HEK293 (cell line): Measurements from ENCODE around the gene DENND1A.

Experiments
- CTCF ChIA-PET: fragments of 350-600 bp; formaldehyde crosslinking; extraction: SDS; loops from one replicate; lab custom pipeline; 2021; ENCODE audit warnings: antibody characterized with exemption; lab: Yijun Ruan, JAX
- POLR2A ChIA-PET: fragments of 300-600 bp; formaldehyde crosslinking; extraction: SDS; loops from one replicate; lab custom pipeline; 2020; ENCODE audit warnings: antibody characterized with exemption, inconsistent platforms; lab: Yijun Ruan, JAX
- H3K27ac ChIP-seq: fragments of 200-500 bp; sonication (Bioruptor generic); 2 replicates; pipeline ENCODE4 v1.5.1; 2014; ENCODE audit warnings: low read depth, low read length, control low read depth, inconsistent platforms; ENCODE audit errors: extremely low read depth
- H3K36me3 ChIP-seq, 2 experiments: fragments of 200-500 bp in 1 of 2; sonication (Bioruptor generic) in 1 of 2; 1 replicate in 1 of 2; 2 replicates in 1 of 2; pipeline ENCODE4 v1.5.1; 2014 to 2017; ENCODE audit warnings: inconsistent platforms in 2 of 2, low read length in 2 of 2; ENCODE audit not compliant: control insufficient read depth in 2 of 2, insufficient read depth in 1 of 2
- H3K4me1 ChIP-seq: fragments of 200-500 bp; sonication (Bioruptor generic); 2 replicates; pipeline ENCODE4 v1.5.1; 2014; ENCODE audit warnings: mild to moderate bottlenecking, low read length, inconsistent platforms; ENCODE audit not compliant: control insufficient read depth, insufficient read depth
- H3K4me3 ChIP-seq: 2 replicates; pipeline ENCODE4 v1.5.1; 2011; ENCODE audit warnings: low read depth, mild to moderate bottlenecking, control low read depth, low read length, moderate library complexity
- H3K9me3 ChIP-seq: fragments of 200-500 bp; sonication (Bioruptor generic); 2 replicates; pipeline ENCODE4 v1.5.1; 2014; ENCODE audit warnings: low read depth, low read length, inconsistent platforms; ENCODE audit not compliant: control insufficient read depth, insufficient read depth
- GFI1B ChIP-seq: fragments of 450-650 bp; formaldehyde crosslinking; IDR thresholded peaks from 2 replicates; pipeline ENCODE4 v1.5.1; 2016; ENCODE audit warnings: missing biosample characterization, missing genetic modification characterization
- HOXD13 ChIP-seq: sonication (generic); formaldehyde crosslinking; IDR thresholded peaks from 2 replicates; pipeline ENCODE4 v1.8.0; 2022; ENCODE audit warnings: missing genetic modification reagents, borderline replicate concordance
- KLF10 ChIP-seq: fragments of 450-650 bp; IDR thresholded peaks from 2 replicates; pipeline ENCODE4 v1.5.1; 2018; ENCODE audit warnings: missing biosample characterization, mild to moderate bottlenecking, missing genetic modification characterization
- PRDM1 ChIP-seq: fragments of 450-650 bp; formaldehyde crosslinking; IDR thresholded peaks from 2 replicates; pipeline ENCODE4; 2016; ENCODE audit warnings: missing biosample characterization, missing genetic modification characterization
- SCRT1 ChIP-seq: fragments of 450-650 bp; formaldehyde crosslinking; IDR thresholded peaks from 2 replicates; pipeline ENCODE4 v1.5.1; 2016; ENCODE audit warnings: missing biosample characterization, missing genetic modification characterization, borderline replicate concordance
- SCRT2 ChIP-seq: fragments of 450-650 bp; formaldehyde crosslinking; IDR thresholded peaks from 2 replicates; pipeline ENCODE4 v1.5.1; 2016; ENCODE audit warnings: missing biosample characterization, missing genetic modification characterization
- ZBTB20 ChIP-seq: fragments of 450-650 bp; formaldehyde crosslinking; IDR thresholded peaks from 2 replicates; pipeline ENCODE4 v1.5.1; 2016; ENCODE audit warnings: missing biosample characterization, missing genetic modification characterization
- ZFP3 ChIP-seq: fragments of 450-650 bp; formaldehyde crosslinking; IDR thresholded peaks from 2 replicates; pipeline ENCODE4 v1.5.1; 2016; ENCODE audit warnings: low read depth, missing biosample characterization, missing genetic modification characterization
- ZNF184 ChIP-seq: fragments of 450-650 bp; IDR thresholded peaks from 2 replicates; pipeline ENCODE4 v1.5.1; 2018; ENCODE audit warnings: missing biosample characterization, mild to moderate bottlenecking, missing genetic modification characterization
- ZNF274 ChIP-seq, 2 experiments: fragments of 200-500 bp in 1 of 2; fragments of 450-650 bp in 1 of 2; sonication (Bioruptor generic) in 1 of 2; formaldehyde crosslinking in 1 of 2; IDR thresholded peaks; 2 replicates each; pipeline versions ENCODE4 v1.5.1 to v1.6.1; 2014 to 2016; ENCODE audit warnings: borderline replicate concordance in 1 of 2, inconsistent platforms in 1 of 2, low read length in 1 of 2, missing biosample characterization in 1 of 2, missing genetic modification characterization in 1 of 2
- ZNF366 ChIP-seq: fragments of 450-650 bp; formaldehyde crosslinking; conservative IDR thresholded peaks from 2 replicates; pipeline ENCODE4 v1.5.1; 2016; ENCODE audit warnings: missing biosample characterization, missing genetic modification characterization
- ZNF426 ChIP-seq: fragments of 450-650 bp; formaldehyde crosslinking; IDR thresholded peaks from 2 replicates; pipeline ENCODE4 v1.5.1; 2017; ENCODE audit warnings: missing biosample characterization, missing genetic modification characterization, mild to moderate bottlenecking, inconsistent platforms, moderate library complexity
- ZNF555 ChIP-seq: fragments of 450-650 bp; formaldehyde crosslinking; conservative IDR thresholded peaks from 2 replicates; pipeline ENCODE4 v1.5.1; 2017; ENCODE audit warnings: missing biosample characterization, mild to moderate bottlenecking, missing genetic modification characterization, inconsistent platforms
- ZNF585B ChIP-seq: fragments of 450-650 bp; formaldehyde crosslinking; IDR thresholded peaks from 2 replicates; pipeline ENCODE4 v1.5.1; 2016; ENCODE audit warnings: missing biosample characterization, missing genetic modification characterization
- ZNF600 ChIP-seq: fragments of 450-650 bp; formaldehyde crosslinking; IDR thresholded peaks from 2 replicates; pipeline ENCODE4 v1.5.1; 2016; ENCODE audit warnings: missing biosample characterization, missing genetic modification characterization
- ZNF843 ChIP-seq: fragments of 450-650 bp; formaldehyde crosslinking; IDR thresholded peaks from 2 replicates; pipeline ENCODE4 v1.5.1; 2016; ENCODE audit warnings: missing biosample characterization, missing genetic modification characterization
- TF ChIP-seq, protein P1 (sequence below): fragments of 450-650 bp; formaldehyde crosslinking; IDR thresholded peaks from 2 replicates; pipeline ENCODE4 v1.5.1; 2016; ENCODE audit warnings: missing biosample characterization, missing genetic modification characterization
- TF ChIP-seq, protein P2 (sequence below): fragments of 450-650 bp; formaldehyde crosslinking; IDR thresholded peaks from 2 replicates; pipeline ENCODE4 v1.5.1; 2016; ENCODE audit warnings: missing biosample characterization, missing genetic modification characterization
- TF ChIP-seq, protein P3 (sequence below): IDR thresholded peaks from 2 replicates; pipeline ENCODE4 v1.6.1; 2011; ENCODE audit warnings: mild to moderate bottlenecking, low read depth, low read length, borderline replicate concordance
- TF ChIP-seq, protein P4 (sequence below): fragments of 450-650 bp; IDR thresholded peaks from 2 replicates; pipeline ENCODE4 v1.5.1; 2018; ENCODE audit warnings: missing biosample characterization, missing genetic modification characterization

Gene DENND1A

DNA sequence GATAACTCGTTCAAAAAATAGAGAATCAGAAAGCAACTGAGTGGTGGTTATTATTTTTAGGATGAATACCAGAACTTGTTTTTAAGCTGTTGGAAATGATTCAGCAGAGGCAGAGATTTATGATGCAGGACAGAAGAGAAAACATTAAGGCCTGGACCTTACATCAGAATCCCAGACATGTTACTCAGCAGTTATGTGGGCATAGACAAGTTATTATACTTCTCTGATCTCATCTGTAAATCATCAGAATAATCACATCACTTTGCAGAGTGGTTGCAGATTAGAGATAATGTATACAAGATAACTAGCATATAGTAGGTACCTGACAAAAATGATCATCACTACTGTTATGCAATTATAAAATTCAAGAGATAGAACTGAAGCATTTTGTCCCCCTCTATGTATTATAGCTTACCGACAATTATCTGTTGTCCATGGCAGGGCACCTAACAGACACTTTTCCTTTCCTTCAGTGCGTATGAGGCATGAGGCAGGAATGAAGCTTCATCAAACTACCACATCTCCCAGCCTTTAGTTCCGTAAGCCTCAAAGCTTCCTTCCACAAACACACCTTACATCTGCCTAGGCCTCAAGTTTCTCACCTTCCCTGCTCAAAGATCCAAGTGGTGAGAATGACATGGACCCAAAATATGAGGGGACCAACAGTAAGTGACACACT, 165.9 kb downstream of the DENND1A start (continued):
- no peak for TF ChIP-seq ZNF555 (tag by site-specific recombination)
- no peak for TF ChIP-seq GFI1B (tag by site-specific recombination)

DNA sequence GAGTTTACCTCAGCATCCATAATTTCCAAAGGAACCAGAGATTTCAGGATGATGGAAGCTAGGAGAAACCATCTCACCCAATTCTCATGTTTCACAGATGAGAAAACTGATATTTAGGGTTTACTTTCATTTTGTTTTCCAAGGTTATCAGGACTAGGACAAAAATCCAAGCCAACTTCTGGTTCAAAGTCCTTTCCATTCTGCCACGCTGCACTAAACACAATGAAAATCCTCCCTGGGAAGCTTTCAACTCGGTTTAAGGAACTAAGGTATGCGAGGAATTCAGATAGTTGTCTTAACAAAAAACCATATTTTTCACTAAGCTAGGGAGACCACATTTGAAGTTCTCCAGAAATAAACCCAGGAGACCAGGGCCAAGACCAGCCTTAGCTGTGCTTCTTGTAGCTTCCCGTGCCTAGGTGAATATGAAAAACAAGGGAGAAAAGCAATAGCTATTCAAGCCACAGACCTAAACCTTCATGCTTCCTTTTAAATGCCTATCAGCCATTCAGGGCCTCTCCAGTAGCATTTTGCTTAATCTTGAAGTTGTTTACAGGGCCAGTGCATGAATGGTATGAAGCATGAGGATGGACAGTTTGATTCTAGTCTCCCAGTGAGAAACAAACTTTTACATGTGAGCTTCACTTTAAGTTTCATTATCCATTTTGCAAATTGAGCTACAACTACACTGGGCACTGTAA, 167.9 kb downstream of the DENND1A start:
- Histone ChIP-seq H3K27ac (no peak overlapping the region), H3K4me3 (no peak overlapping the region), H3K9me3 (no peaks in the 10 kb centered on the region), H3K4me1 (0 out of 2 replicates have a peak, but pooled peaks cover 4% of the 10 kb centered on the region), H3K36me3 (no peaks in the 10 kb centered on the region)
- TF ChIP-seq ZNF274 (IDR thresholded peaks at IDR 0.05; ENCODE audit: low read length) (no peak), ZNF274 (tag by site-specific recombination; IDR thresholded peaks at IDR 0.05; ENCODE audit: borderline replicate concordance) (no peak)
- POLR2A ChIA-PET: interaction anchor here (0.6 kb wide), 1 partner anchor 133 kb away, joined by 3 read pairs; no protein-coding TSS in a partner anchor
- CTCF ChIA-PET: interaction anchor here (1.6 kb wide), 1 partner anchor 99 kb away, joined by 10 read pairs; no protein-coding TSS in a partner anchor

DNA sequence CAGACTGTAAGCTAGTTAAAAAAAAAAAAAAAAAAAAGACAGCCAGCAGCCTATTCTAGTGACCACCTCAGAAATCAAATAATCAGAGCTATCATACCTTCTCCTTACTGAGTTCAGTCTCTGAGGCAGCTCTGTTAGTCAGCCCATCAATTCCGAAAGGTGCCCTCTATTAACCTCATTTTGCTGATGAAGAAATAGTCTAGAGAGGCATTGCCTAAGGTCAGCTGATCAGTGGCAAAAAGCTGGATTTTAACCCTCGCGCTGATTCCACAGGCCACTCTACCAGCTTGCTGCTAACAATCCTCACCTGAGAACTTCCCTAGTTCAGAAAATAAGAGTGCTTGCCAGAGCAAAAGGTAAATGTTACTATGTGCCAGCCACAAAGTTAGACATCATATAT, 172.0 kb downstream of the DENND1A start:
- Histone ChIP-seq H3K36me3 (no peaks in the 10 kb centered on the region), H3K4me1 (0 out of 2 replicates have a peak, but pooled peaks cover 4% of the 10 kb centered on the region), H3K27ac (no peak overlapping the region), H3K4me3 (no peak overlapping the region), H3K9me3 (no peaks in the 10 kb centered on the region)
- TF ChIP-seq PRDM1 (tag by site-specific recombination): no peak
- no peak for TF ChIP-seq ZNF366 (tag by site-specific recombination)
- TF ChIP-seq, protein P1, sequence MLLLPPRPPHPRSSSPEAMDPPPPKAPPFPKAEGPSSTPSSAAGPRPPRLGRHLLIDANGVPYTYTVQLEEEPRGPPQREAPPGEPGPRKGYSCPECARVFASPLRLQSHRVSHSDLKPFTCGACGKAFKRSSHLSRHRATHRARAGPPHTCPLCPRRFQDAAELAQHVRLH: no peak
- TF ChIP-seq ZFP3 (tag by site-specific recombination): no peak
- TF ChIP-seq ZBTB20: no peak
- no peak for TF ChIP-seq SCRT1
- TF ChIP-seq, protein P2, sequence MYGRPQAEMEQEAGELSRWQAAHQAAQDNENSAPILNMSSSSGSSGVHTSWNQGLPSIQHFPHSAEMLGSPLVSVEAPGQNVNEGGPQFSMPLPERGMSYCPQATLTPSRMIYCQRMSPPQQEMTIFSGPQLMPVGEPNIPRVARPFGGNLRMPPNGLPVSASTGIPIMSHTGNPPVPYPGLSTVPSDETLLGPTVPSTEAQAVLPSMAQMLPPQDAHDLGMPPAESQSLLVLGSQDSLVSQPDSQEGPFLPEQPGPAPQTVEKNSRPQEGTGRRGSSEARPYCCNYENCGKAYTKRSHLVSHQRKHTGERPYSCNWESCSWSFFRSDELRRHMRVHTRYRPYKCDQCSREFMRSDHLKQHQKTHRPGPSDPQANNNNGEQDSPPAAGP (tag by site-specific recombination): no peak
- TF ChIP-seq ZNF184 (tag by site-specific recombination): no peak
- no peak for TF ChIP-seq ZNF843 (tag by site-specific recombination)
- TF ChIP-seq SCRT2 (tag by site-specific recombination): no peak
- TF ChIP-seq, protein P3, sequence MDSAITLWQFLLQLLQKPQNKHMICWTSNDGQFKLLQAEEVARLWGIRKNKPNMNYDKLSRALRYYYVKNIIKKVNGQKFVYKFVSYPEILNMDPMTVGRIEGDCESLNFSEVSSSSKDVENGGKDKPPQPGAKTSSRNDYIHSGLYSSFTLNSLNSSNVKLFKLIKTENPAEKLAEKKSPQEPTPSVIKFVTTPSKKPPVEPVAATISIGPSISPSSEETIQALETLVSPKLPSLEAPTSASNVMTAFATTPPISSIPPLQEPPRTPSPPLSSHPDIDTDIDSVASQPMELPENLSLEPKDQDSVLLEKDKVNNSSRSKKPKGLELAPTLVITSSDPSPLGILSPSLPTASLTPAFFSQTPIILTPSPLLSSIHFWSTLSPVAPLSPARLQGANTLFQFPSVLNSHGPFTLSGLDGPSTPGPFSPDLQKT: no peak
- TF ChIP-seq ZNF426 (tag by site-specific recombination): no peak
- no peak for TF ChIP-seq ZNF600 (tag by site-specific recombination)
- no peak for TF ChIP-seq ZNF585B (tag by site-specific recombination)
- no peak for TF ChIP-seq KLF10 (tag by site-specific recombination)
- TF ChIP-seq HOXD13 (CRISPR knock-in tag): no peak
- TF ChIP-seq, protein P4, sequence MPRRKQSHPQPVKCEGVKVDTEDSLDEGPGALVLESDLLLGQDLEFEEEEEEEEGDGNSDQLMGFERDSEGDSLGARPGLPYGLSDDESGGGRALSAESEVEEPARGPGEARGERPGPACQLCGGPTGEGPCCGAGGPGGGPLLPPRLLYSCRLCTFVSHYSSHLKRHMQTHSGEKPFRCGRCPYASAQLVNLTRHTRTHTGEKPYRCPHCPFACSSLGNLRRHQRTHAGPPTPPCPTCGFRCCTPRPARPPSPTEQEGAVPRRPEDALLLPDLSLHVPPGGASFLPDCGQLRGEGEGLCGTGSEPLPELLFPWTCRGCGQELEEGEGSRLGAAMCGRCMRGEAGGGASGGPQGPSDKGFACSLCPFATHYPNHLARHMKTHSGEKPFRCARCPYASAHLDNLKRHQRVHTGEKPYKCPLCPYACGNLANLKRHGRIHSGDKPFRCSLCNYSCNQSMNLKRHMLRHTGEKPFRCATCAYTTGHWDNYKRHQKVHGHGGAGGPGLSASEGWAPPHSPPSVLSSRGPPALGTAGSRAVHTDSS: no peak
- CTCF ChIA-PET: interaction anchor here (1.2 kb wide), 1 partner anchor 283 kb away, joined by 4 read pairs; no protein-coding TSS in a partner anchor
- POLR2A ChIA-PET: no interaction called here
